Measurements from ENCODE around the gene GRK1. TPM values are rescaled to one million over a fixed set of nuclear protein-coding genes. Genes with fewer than 3 reads are reported as not detected.

The GRK1 gene
- total and polyA plus RNA-seq, 2 of the 4 experiments (the other 2 are of a cell fraction) = not detected

GRCh38 chr13:113734099-113734825 lies 67.2 kb downstream of the GRK1 start (continued):
- TF ChIP-seq POLR2A (IDR thresholded peaks at IDR 0.05; ENCODE audit: low read depth, low read length) = no peak
- no peak for TF ChIP-seq ELK1 (IDR thresholded peaks at IDR 0.05; ENCODE audit: borderline replicate concordance, low read depth, low read length)
- no peak for TF ChIP-seq SMC3 (IDR thresholded peaks at IDR 0.05; ENCODE audit: low read depth, low read length)
- TF ChIP-seq CEBPB (IDR thresholded peaks at IDR 0.05; ENCODE audit: low read depth, low read length) = no peak

- BruUV-seq (replicated peaks) = no TSS peak
- Histone ChIP-seq H4K91ac (ENCODE audit: insufficient read depth, low read depth, low read length) (no peak overlapping the region), H2BK20ac (ENCODE audit: low read depth, low read length) (no peak overlapping the region), H2AFZ (replicated peaks; ENCODE audit: low read length, poor library complexity) (no peak overlapping the region), H3K27me3 (ENCODE audit: control insufficient read depth, insufficient read depth, low read length) (peaks cover 39% of the 10 kb centered on the region), H4K20me1 (ENCODE audit: insufficient read depth, low read length) (0 out of 2 replicates have a peak, but pooled peaks cover 4% of the 10 kb centered on the region), H3K23ac (ENCODE audit: low read depth, low read length) (no peak overlapping the region), H2BK120ac (ENCODE audit: low read depth, low read length) (no peak overlapping the region), H3K4ac (ENCODE audit: low read depth, low read length) (no peak overlapping the region), H3K56ac (ENCODE audit: extremely low read depth, insufficient read depth, low read length) (no peak overlapping the region), H4K5ac (ENCODE audit: low read depth, low read length) (no peak overlapping the region), H3K4me2 (ENCODE audit: low read depth, low read length) (no peak overlapping the region), H3K9me3 (ENCODE audit: control insufficient read depth, insufficient read depth, low read length) (no peaks in the 10 kb centered on the region), H2AK9ac (replicated peaks; ENCODE audit: low read depth, low read length, poor library complexity) (no peak overlapping the region), H3K4me1 (ENCODE audit: control insufficient read depth, insufficient read depth, low read length) (no peaks in the 10 kb centered on the region), H3K27ac (ENCODE audit: insufficient read depth, low read length) (no peak overlapping the region), H3K14ac (replicated peaks; ENCODE audit: low read depth, low read length) (no peak overlapping the region), H2BK5ac (ENCODE audit: low read depth, low read length, poor library complexity, severe bottlenecking) (no peak overlapping the region), H3K9ac (ENCODE audit: low read depth, low read length) (no peak overlapping the region), H3K79me1 (ENCODE audit: low read depth in 1 of 2, low read length in 2 of 2) (no peaks in the 10 kb centered on the region), H2BK15ac (ENCODE audit: low read depth, low read length) (no peak overlapping the region), H4K8ac (ENCODE audit: low read depth in 2 of 2, low read length in 2 of 2) (no peak overlapping the region), H2AK5ac (ENCODE audit: low read depth, low read length) (no peak overlapping the region), H3K36me3 (ENCODE audit: control insufficient read depth, insufficient read depth, low read length) (no peaks in the 10 kb centered on the region), H3K4me3 (ENCODE audit: insufficient read depth, low read depth, low read length) (no peak overlapping the region), H3K9me1 (ENCODE audit: insufficient read depth, low read length) (peaks cover 6% of the 10 kb centered on the region; the same call in 1 of the 2 replicates), H3K18ac (ENCODE audit: low read depth, low read length) (no peak overlapping the region)
- no peak for ATAC-seq (ENCODE audit: low read depth)
- 92% methylated on average over 2 of the region's 8 CpGs; no CpG with 5 or more reads in 1 of the 2 experiments for WGBS, 2 experiments (ENCODE audit: extremely low coverage in 2 of 2, insufficient read length in 1 of 2)
- dilution Hi-C loops (cut with HindIII; ENCODE audit: low sequenced_read_pairs, unreplicated experiment) = no loop called here
- TF ChIP-seq MAFK (IDR thresholded peaks at IDR 0.05; ENCODE audit: low read depth, low read length) (no peak), MXI1 (IDR thresholded peaks at IDR 0.05; ENCODE audit: borderline replicate concordance, low read depth, low read length) (no peak), ELK1 (IDR thresholded peaks at IDR 0.05; ENCODE audit: borderline replicate concordance, low read depth, low read length) (no peak), CEBPB (IDR thresholded peaks at IDR 0.05; ENCODE audit: low read depth, low read length) (no peak), NFE2L2 (IDR thresholded peaks at IDR 0.05; ENCODE audit: low read depth, low read length) (no peak), CHD1 (IDR thresholded peaks at IDR 0.05; ENCODE audit: low read depth, low read length) (no peak), FOS (IDR thresholded peaks at IDR 0.05; ENCODE audit: low read depth, low read length) (no peak), RAD21 (IDR thresholded peaks at IDR 0.05; ENCODE audit: low read length) (no peak), MAZ (IDR thresholded peaks at IDR 0.05; ENCODE audit: borderline replicate concordance, low read depth, low read length) (no peak), SMC3 (IDR thresholded peaks at IDR 0.05; ENCODE audit: low read depth, low read length) (no peak), USF2 (IDR thresholded peaks at IDR 0.05; ENCODE audit: low read depth, low read length) (no peak), RFX5 (IDR thresholded peaks at IDR 0.05; ENCODE audit: low read depth, low read length) (no peak), BHLHE40 (IDR thresholded peaks at IDR 0.05; ENCODE audit: low read depth, low read length) (no peak)
- POLR2A ChIA-PET (ENCODE audit: unreplicated experiment) = no interaction called here
- no peak for DNase-seq
- CTCF ChIA-PET = no interaction called here
- in situ Hi-C loops (cut with MboI; ENCODE audit: low sequenced_read_pairs) = no loop called here
- intact Hi-C loops (cut with micrococcal nuclease) = no loop called here
Measured at GRCh38 chr13:113734826-113735125, 67.8 kb downstream of the GRK1 start.

Data from IMR-90 (cell line).